Endometrium (tissue), 2 donors: Measurements from ENCODE around the gene CHRND.

ENCODE experiments used
- FAIRE-seq: peaks from 2 replicates; lab custom pipeline; 2012; peaks lifted over from hg19 to GRCh38; lab: Jason Lieb, UNC
- donor health status: control.
- donor health status: control.

The CHRND gene

DNA sequence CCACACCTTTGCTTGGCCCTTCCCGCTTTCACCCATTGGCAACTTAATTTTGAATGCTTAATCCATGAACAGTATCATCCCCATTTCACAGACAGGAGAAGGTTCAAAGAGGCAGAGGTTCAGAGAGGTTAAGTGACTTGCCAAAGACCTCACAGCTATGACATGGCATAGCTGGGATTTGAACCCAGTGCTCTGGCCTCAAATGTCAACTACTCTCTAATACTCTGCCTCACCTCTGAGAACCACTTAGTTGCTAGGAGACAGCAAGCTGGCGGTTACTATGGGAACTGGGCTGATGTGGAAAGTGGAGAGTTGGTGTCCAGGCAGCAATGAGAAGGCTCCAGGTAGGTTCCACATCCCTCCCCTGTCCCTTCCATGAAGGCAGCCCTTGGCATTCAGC is 21.5 kb upstream of the CHRND start:
- FAIRE-seq = no peak

DNA sequence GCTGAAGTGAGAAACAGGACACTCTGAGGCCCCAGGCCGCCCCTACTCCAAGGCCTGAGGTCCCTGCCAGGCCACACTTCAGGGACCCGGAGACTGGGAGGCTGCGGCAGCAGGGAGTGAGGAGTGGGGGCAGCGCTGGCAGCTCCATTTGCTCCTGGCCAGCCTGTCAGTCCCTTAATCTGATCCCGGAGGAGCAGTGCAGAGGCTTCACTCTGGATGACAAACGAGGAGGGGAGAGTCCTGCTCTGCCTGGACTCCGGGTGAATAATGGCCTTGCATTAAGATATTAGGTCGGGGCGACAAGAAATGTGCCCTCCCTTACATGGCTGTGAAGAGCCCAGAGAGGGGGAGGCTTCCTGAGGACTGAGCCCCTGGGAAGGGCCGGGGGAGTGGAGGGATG is 20.1 kb upstream of the CHRND start:
- FAIRE-seq = no peak

DNA sequence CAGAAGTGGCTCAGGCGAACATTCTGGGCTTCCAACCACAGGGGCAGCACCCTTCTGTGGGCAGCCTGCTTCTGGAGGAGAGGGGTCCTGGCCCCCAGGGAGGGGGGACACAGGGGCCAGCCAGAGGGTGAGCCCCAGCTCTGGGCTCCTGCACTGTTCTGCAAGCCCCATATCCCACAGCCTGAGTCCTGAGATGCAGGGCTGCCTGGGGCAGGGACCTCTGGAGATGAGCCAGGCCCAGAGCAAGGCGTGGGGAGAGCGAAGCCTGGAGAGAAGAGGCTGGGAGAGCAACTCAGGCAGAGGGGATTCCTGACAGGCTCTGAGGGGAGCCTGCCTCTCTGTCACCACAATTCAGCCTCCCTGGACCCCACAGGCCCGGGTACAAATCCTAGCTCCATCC is 19.3 kb upstream of the CHRND start:
- no peak for FAIRE-seq

DNA sequence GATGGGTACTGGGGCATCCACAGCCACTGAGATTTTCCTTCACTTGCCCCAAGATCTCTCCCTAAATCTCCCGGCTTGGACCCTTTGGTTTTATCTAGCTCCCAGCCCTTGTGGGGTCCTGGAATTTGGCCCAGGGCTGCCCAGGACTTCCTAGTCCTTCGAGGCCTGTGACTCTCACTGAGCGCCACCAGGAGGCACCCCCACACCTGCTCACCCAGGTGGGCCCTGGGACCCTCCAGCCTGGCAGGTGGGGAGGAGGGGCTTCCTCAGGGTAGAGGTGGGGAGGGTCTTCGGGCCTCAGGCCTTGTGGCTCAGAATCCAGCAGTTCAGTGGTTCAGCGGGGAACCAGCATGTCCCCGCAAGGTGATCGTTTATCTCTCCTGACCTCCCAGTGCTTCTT is 17.7 kb upstream of the CHRND start:
- FAIRE-seq = no peak

DNA sequence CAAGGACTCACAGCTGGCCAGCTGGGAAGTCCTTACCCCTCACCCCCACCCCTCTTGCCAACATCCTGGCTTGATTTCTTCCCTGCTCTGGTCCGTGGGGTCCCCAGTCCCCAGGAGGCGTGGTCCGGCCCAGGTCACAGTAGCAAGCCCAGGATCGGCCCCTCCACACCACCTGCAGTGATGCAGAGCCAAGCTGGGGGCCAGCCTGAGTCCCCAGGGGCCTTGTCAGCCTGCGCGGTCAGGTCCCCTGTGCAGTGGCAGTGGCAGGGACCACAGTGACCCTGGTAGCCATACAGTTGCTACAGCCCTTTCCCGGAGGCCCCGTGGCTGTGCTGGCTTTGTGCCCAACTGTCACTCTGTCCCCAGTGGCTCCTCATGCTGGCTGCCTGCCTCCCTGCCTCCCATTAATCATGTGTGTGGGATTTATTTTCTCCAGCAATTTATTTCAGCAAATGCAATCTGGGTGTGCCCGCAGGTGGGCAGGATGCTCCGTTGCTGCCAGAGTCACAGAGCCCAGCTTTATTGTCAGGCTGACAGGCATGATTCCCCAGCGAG is 14.5 kb upstream of the CHRND start:
- no peak for FAIRE-seq

DNA sequence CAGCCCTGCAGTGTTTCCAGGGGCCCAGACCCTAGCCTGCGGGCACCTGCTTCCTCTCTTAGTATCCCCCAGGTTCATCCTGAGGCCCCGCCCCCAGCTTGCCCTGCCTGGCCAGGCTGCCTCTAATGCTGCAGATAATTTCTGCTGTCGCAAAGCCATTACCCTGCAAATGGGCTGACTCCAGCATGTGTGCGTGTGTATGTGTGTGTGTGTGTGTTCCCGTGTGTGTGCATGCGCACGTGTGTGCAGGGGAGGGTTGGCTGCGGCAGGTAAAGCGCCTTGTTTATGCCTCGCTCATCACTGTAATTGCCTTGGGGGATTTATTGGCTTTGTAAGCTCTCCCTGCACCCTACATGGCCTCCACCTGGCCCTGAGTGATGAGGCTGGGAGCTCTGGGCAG is 13.4 kb upstream of the CHRND start:
- FAIRE-seq = no peak

DNA sequence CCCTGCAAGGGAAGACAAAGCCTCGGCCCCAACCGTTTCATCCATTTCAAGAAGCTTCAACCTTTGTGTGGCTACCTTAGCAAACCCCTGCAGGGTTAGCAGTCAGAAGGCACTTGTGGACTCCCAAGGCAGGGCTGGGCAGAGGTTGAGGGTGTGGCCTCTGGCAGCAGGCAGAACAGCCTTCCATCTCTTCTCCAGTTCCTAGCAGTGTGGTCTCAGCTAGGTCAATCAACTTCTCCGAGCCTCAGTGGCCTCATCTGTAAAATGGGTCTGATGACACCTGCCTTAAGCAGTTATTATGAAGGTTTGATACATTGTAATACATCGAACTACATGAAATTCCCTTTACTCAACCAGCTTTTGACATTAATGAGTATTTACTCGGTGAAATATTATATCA is 12.6 kb upstream of the CHRND start:
- no peak for FAIRE-seq

DNA sequence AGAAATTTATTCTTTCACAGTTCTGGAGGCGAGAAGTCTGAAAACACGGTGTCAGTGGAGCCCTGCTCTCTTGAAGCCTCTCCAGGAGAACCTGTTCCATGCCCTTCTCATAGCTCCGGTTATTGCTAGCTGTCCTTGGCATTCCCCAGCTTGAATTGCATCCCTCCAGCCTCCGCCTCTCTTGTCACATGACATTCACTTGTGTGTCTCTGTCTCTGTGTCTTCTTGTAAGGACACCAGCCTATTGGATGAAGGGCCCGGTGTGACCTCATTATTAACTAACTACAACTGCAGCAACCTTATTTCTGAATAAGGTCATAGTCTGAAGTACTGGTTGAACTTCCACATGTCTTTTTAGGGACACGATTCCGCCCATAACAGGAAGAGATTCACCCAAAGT is 10.3 kb upstream of the CHRND start:
- no peak for FAIRE-seq

DNA sequence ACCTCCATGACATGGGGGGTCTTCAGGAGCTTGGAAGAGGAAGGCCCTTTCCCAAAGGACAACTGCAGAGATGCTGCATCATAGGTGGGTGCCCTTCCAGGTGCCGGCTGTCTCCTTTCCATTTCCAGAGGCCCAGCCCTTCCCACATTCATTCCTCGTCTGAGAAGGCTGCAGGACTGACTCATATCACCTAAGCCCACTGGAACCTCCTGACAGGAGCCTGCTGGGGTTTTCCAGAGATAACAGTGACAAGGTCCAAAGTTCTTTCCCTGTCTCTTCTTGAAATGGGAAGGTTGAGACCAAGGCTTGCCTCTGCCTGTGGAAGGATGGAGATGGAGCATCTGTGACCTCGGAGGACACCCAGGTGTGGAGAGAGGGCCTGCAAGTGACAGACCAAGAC is 9.4 kb upstream of the CHRND start:
- no peak for FAIRE-seq

DNA sequence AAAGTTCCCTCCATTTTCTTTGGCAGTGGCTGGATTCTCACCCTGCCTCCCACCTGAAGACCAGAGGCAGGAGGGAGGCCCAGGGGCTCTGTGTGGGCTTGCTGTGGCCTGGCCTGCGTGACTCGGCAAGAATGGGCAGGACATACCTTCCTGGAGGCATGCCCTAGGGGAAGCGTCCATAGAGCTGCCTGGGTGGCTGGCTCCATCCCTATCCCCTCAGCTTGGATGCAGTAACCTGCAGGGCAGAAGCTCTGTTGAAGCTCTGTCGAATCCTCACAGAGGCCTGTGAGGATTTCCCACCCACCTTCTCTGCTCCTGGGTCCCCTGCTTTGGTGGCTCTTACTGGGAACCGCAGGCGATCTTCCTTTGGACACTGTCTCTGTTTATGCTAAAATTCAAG is 7.1 kb upstream of the CHRND start:
- no peak for FAIRE-seq

DNA sequence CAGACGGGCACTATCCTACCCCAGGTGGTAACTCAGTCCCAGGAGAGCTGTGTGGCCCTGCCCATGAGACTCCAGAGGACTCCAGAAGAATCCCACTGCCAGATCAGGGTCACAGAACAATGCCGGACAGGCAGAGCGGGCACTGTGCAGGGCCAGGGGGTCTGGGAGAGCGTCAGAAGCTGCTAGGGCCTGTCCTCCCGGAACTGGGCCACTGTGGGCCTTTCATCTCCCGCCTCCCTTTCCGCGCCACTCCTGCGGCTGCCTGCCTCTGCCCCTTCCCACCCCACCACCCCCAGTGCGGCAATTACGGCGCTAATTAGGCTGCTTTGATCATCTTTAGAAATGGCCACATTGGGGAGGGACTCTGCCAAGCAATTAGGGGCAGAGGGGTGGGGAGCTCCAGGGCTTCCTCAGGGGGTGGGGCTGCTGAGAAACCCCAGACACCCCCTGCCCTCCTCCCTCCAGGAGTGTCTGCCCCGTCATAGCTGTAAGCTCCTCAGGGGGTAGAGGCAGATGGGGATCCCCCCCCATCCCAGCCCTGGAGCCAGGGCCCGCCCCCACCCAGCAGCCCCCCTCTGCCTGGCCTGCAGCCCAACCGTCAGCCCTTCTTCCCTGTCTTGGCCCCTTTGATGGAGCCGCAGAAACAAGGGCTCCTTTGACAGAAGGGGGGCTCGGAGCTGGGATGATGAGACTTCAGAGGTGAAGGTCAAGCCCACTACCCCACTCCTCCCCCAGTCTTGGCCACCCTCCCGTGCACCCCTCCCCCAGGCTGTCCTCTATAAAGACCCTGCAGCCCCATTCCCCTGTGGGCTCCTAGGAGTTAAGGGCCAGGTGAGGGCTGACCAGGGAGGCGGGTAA is 6.2 kb upstream of the CHRND start, which contains the start of gene PRSS56:
TSS of gene PRSS56 (plus strand) at position 808 of the 858 bp plus-strand sequence. CDS start 211 bp downstream, outside the sequence.
- FAIRE-seq = no peak

DNA sequence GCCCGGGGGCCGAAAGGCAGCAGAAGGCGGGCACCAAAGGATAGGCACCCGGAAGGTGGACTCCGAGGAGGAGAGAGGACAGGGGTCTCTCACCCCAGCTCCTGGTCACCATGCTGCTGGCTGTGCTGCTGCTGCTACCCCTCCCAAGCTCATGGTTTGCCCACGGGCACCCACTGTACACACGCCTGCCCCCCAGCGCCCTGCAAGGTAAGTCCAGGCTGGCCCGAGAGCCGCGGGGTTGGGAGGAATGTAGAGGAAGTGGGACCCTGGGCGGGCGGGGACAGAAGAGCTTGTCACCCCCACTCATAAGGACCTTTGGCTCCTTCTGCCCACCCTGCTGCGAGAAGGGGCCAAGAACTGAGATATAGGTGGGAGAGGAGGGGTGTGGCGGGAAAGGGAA is 5.5 kb upstream of the CHRND start:
- FAIRE-seq = no peak

DNA sequence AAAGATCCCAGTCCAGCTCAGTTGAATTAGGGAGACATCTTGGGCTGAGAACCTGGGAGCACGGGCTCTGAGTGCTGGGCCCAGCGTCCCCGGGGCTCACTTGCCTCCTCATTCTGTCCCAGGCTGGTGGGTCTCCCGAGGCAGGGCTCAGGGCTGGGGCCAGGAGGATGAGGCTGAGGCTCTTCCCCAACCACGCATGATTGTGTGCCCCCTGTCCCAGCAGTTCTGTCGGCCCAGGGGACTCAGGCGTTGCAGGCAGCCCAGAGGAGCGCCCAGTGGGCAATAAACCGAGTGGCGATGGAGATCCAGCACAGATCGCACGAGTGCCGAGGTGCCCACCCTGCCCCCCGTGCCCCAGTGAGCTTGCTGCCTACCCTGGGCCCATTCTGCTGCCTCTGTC is 4.9 kb upstream of the CHRND start:
- no peak for FAIRE-seq

DNA sequence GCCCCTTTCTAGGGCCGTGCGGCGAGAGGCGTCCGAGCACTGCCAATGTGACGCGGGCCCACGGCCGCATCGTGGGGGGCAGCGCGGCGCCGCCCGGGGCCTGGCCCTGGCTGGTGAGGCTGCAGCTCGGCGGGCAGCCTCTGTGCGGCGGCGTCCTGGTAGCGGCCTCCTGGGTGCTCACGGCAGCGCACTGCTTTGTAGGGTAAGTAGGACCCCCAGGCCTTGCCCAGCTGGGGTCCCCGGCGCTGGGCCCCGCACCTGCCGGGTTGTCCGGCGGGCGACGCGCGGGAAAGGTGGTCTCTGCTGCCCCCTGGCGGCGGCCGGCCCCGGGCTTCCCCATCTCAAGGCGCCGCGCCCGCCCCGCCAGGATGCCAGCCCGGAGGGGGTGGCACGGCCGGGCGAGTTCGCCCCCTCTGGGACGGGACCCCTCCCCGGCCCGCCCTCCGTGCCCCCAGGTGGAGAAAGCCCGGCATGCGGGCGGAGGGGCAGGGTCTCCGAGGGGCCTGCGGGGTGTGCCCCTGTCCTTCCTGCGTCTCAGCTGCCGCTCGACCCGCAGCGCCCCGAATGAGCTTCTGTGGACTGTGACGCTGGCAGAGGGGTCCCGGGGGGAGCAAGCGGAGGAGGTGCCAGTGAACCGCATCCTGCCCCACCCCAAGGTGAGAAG is 3.9 kb upstream of the CHRND start:
- no peak for FAIRE-seq

DNA sequence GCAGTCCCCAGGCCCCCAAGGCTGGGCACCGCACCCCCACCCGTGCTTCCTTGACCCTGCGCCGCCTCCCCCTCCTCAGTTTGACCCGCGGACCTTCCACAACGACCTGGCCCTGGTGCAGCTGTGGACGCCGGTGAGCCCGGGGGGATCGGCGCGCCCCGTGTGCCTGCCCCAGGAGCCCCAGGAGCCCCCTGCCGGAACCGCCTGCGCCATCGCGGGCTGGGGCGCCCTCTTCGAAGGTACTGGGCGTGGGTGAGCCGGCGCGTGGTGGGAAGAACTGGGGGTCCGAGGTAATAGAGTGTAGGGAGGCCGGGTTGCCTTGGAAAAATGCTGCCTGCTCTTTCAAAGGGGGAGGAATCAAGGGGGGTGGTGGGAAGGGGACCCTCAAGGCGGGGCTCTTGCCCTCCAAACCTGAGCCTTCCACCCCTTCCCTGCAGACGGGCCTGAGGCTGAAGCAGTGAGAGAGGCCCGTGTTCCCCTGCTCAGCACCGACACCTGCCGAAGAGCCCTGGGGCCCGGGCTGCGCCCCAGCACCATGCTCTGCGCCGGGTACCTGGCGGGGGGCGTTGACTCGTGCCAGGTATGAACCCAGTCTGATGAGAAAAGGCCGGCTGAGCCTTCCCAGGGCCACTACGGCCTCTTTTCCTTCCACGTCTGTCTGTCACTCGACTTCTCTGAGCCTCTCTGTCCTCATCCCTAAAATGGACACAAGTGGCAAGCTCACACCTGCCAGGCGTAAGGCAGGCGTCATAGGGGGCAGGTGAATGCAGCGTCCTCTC is 3.1 kb upstream of the CHRND start:
- no peak for FAIRE-seq

DNA sequence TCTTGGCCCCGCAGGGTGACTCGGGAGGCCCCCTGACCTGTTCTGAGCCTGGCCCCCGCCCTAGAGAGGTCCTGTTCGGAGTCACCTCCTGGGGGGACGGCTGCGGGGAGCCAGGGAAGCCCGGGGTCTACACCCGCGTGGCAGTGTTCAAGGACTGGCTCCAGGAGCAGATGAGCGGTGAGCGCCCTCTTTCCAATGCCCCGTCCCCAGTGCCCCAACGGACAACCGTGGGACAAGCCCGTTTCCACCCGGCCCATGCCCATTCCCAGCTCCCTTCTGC is 2.6 kb upstream of the CHRND start:
- no peak for FAIRE-seq

DNA sequence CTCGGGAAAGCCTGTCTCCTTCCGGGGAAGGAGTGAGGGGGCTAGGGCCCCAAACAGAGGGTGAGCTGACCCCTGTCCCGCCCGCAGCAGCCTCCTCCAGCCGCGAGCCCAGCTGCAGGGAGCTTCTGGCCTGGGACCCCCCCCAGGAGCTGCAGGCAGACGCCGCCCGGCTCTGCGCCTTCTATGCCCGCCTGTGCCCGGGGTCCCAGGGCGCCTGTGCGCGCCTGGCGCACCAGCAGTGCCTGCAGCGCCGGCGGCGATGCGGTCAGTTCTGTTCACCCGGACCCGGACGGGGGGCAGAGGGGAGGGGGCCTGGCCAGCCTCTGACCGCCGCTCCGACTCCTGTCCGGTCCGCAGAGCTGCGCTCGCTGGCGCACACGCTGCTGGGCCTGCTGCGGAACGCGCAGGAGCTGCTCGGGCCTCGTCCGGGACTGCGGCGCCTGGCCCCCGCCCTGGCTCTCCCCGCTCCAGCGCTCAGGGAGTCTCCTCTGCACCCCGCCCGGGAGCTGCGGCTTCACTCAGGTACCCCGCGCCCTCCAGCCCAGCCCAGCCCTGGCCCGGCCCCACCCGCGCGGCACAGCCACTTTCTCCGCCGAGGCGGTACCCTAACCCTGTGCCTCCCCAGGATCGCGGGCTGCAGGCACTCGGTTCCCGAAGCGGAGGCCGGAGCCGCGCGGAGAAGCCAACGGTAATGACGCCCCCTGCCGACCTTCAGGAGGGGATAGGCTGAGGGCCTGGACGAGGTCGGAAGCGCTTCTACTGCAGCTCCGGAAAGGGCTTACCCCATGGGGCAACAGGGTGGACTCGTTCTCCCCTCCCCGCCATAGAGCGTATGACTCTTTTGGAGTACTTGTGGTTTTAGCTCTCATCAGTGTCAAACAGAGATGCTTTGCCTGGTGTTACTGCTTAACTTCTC is 2.0 kb upstream of the CHRND start:
- no peak for FAIRE-seq

DNA sequence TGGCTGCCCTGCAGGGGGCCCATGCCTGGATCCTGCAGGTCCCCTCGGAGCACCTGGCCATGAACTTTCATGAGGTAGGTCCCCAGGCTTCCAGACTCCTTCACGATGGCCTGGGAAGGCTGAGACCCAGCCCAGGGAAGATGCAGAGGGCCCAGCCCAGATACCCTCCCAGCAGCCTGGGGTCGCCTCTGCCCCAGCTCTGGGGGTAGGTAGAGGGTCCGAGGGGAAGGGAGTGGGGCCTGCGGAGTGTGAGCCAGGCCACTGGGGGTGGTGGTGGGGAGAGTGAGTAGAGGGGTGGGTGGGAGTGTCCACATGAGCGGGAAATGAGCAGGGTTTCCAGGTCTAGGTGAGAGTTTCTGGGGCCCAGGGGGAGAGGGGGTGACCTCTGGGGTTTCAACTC is 1.2 kb upstream of the CHRND start:
- FAIRE-seq = no peak

DNA sequence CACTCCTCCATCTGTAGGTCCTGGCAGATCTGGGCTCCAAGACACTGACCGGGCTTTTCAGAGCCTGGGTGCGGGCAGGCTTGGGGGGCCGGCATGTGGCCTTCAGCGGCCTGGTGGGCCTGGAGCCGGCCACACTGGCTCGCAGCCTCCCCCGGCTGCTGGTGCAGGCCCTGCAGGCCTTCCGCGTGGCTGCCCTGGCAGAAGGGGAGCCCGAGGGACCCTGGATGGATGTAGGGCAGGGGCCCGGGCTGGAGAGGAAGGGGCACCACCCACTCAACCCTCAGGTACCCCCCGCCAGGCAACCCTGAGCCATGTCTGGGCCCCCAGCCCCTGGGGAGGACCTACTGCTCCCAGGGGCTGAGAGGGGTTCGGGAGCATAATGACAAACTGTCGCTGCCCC is 761 bp upstream of the CHRND start:
- FAIRE-seq = no peak

DNA sequence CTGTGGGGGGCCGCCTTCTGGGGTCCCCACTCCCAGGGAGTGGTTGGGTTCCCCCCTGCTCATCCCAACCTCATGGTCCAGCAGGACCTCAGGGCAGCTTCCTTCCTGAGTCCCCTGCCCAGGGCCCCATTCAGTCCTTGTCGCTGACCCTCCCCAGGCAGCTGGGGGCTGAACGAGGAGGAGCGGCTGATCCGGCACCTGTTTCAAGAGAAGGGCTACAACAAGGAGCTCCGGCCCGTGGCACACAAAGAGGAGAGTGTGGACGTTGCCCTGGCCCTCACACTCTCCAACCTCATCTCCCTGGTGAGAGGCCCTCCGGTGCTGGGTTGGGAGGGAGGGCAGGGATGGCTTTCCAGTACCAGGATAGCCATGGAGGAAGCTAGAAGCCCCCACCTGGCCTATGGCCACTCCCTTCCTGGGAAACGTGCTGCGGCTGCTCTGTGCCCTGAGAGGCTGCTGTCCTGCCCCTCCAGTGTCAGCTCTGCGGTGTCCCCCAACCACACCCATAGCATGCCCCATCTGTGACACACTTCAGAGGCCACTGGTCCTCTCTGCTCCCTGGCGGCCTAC is 497 bp downstream of the CHRND start:
- no peak for FAIRE-seq

DNA sequence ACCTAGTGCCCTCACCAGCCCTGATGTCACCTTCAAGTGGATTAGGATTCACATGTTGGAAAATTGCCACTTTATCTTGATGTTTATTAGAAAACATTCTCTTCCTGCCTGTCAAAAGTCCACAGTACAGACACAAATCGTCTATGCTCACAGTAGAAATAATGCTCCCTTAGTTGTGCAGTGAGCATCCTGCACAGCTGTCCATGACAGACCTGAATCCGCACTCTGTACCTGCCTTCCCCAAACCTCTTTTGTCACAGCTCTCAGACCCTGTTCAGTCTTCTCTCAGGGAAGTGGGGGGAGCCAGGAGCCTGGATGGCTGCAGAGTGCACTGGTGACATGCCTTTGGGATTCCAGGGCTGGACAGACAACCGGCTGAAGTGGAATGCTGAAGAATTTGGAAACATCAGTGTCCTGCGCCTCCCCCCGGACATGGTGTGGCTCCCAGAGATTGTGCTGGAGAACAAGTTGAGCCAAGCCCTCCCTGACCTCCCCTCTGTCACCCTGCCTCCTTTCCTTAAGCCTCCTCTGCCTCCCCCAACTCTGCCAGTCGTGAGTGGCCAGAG is 2.0 kb downstream of the CHRND start:
- FAIRE-seq = no peak
